Urinary bladder (tissue), 4 donors: Measurements from ENCODE around the gene LRRC8A. TPM values are rescaled to one million over a fixed set of nuclear protein-coding genes. Genes with fewer than 3 reads are reported as not detected.

Source experiments
- DNase-seq: peaks from one replicate; pipeline ENCODE4 v3.0.0-alpha.2; 2015; ENCODE audit errors: extremely low spot score
- H3K27ac ChIP-seq: one replicate; pipeline ENCODE4 v1.5.1; 2013; ENCODE audit warnings: low read depth, mild to moderate bottlenecking, moderate library complexity
- H3K36me3 ChIP-seq: one replicate; pipeline ENCODE4 v1.6.1; 2013; ENCODE audit warnings: mild to moderate bottlenecking, moderate library complexity; ENCODE audit not compliant: insufficient read depth
- H3K4me1 ChIP-seq: one replicate; pipeline ENCODE4 v1.6.1; 2013; ENCODE audit warnings: mild to moderate bottlenecking, moderate library complexity; ENCODE audit not compliant: insufficient read depth
- H3K4me3 ChIP-seq: one replicate; pipeline ENCODE4 v1.5.1; 2013; ENCODE audit warnings: low read depth, low read length
- WGBS: extraction: QIAGEN DNeasy Blood & Tissue Kit; methylation state at CpG from one replicate; pipeline ENCODE4 v1.1.7; 2013; 5-methylcytosine and 5-hydroxymethylcytosine counted together
- polyA plus RNA-seq: library from polyadenylated mRNA; stranded (reverse); fragments of 200-250 nt; gene quantifications from one replicate; pipeline ENCODE4 v1.2.3, GENCODE V29; 2013
- total RNA-seq: library from RNA; depleted of rRNA; stranded (reverse); fragments of >200 nt; gene quantifications from one replicate; pipeline ENCODE4 v1.2.3, GENCODE V29; 2014
- donor health status: healthy with polysubstance abuse.
- donor health status: healthy.

The LRRC8A gene
- total and polyA plus RNA-seq, 2 donors: 17.1 to 62.3 TPM

- 63% methylated on average over 8 of the region's 8 CpGs for WGBS
- Histone ChIP-seq H3K36me3 (no peaks in the 10 kb centered on the region), H3K4me1 (no peaks in the 10 kb centered on the region)
Observed at GRCh38 chr9:128899566-128900322, 17.8 kb downstream of the LRRC8A start.

GRCh38 chr9:128901379-128901778, 19.4 kb downstream of the LRRC8A start:
- Histone ChIP-seq H3K4me3 (no peak overlapping the region), H3K27ac (peak overlapping the region; percentile 64), H3K36me3 (no peaks in the 10 kb centered on the region), H3K4me1 (no peaks in the 10 kb centered on the region)
- DNase-seq: no peak
- WGBS: 87% methylated on average over 7 of the region's 7 CpGs

More at GRCh38 chr9:128899566-128900322, 17.8 kb downstream of the LRRC8A start:
- Histone ChIP-seq H3K27ac (peak overlapping the region; percentile 39), H3K4me3 (no peak overlapping the region)
- no peak for DNase-seq

DNA sequence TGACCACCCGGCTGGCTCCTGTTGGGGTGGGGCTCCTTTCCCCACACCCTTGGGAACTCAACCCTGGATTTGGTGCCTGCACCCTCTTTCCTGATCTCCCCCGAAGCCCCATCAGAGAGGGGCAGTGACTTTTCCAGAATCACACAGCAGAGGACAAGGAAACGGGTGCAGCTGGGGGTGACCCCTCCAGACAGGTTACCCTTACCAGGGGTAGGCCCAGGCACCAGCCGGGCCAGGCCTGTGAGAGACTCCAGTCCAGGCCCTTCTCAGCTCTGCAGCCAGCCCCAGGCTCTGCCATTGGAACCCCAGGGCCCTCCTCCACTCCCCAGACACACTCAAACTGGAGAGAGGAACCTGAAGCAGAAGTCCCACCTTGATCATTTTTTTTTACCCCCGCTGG, 19.9 kb downstream of the LRRC8A start:
- Histone ChIP-seq H3K36me3 (no peaks in the 10 kb centered on the region), H3K27ac (peak overlapping the region; percentile 64), H3K4me1 (no peaks in the 10 kb centered on the region), H3K4me3 (no peak overlapping the region)
- WGBS: 83% methylated on average over 5 of the region's 5 CpGs
- no peak for DNase-seq

DNA sequence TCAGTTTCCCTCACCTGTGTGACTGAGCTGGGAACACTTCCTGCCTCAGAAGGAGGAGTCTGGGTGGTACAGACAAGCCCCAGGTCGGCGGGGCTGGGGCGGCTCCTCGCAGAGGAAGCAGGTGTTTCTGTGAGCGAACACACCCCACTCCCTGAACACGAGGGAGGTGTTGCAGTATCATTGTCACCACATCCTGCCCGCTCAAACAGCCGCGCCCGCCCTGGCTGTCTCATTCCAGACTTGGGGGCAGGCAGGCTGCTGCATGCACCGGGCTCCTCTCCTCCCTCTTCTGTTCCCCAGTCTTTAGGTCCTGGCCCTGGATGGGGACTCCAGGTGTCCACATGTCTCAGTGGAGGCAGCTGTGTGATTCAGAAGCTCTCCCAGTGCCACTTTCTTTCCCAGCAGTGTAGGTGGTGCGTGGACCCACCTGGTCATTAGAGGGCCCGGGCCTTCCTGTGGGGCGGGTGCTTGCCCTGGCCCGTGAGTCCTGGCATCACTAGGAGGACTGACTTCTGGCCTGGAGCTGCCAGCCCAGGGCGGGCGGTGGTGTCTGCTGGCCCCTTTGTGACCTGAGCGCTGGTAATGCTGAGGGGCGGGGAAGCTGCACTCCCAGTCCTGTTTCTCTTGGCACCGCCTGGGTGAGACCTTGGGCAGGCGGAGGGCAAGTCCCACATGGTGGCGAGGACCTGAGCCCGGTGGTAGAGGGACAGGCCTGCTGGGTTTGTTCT, 20.6 kb downstream of the LRRC8A start:
- 78% methylated on average over 23 of the region's 23 CpGs for WGBS
- DNase-seq: peak; percentile 39
- no peaks in the 10 kb centered on the region for H3K4me1 ChIP-seq
- no peak overlapping the region for H3K4me3 ChIP-seq
- peak overlapping the region; percentile 86 for H3K27ac ChIP-seq
- peaks cover under 1% of the 10 kb centered on the region for H3K36me3 ChIP-seq

GRCh38 chr9:128903079-128903461, 21.1 kb downstream of the LRRC8A start:
- no peaks in the 10 kb centered on the region for H3K4me1 ChIP-seq
- no peak for DNase-seq
- peak overlapping the region; percentile 86 for H3K27ac ChIP-seq
- 89% methylated on average over 2 of the region's 2 CpGs for WGBS
- H3K36me3 ChIP-seq: peaks cover 6% of the 10 kb centered on the region
- no peak overlapping the region for H3K4me3 ChIP-seq

DNA sequence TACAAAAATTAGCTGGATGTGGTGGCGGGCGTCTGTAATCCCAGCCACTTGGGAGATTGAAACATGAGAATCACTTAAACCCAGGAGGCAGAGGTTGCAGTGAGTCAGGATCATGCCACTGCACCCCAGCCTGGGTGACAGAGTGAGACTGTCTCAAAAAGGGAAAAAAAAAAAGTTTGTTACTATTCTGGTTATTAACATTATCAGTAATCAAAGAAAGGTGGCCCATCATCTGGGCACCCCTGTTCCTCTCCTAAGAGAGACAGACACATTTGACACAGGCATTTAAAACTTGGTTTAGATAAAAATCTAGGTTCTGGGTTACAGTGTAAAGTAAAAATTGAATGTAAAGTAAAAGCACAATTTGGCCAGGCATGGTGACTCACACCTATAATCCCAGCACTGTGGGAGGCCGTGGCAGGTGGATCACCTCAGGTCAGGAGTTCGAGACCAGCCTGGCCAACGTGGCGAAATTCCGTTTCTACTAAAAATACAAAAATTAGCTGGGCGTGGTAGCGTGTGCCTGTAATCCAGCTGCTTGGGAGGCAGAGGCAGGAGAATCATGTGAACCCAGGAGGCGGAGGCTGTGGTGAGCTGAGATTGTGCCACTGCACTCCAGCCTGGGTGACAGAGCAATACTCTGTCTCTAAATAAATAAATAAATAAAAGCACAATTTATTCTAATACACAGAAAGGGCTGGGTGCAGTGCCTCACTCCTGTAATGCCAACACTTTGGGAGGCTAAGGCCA, 22.1 kb downstream of the LRRC8A start:
- Histone ChIP-seq H3K27ac (no peak overlapping the region), H3K4me1 (no peaks in the 10 kb centered on the region), H3K4me3 (no peak overlapping the region), H3K36me3 (peaks cover 8% of the 10 kb centered on the region)
- DNase-seq: no peak
- 89% methylated on average over 10 of the region's 10 CpGs for WGBS

- H3K4me1 ChIP-seq: no peaks in the 10 kb centered on the region
- 83% methylated on average over 7 of the region's 7 CpGs for WGBS
- no peak overlapping the region for H3K27ac ChIP-seq
- no peak overlapping the region for H3K4me3 ChIP-seq
- no peak for DNase-seq
- peaks cover 10% of the 10 kb centered on the region for H3K36me3 ChIP-seq
Observed at GRCh38 chr9:128905964-128906363, 24.0 kb downstream of the LRRC8A start.

- Histone ChIP-seq H3K36me3 (peaks cover 10% of the 10 kb centered on the region), H3K27ac (no peak overlapping the region), H3K4me3 (no peak overlapping the region), H3K4me1 (no peaks in the 10 kb centered on the region)
- DNase-seq: no peak
- WGBS: 37% methylated on average over 2 of the region's 2 CpGs
Observed at GRCh38 chr9:128906741-128907140, 24.8 kb downstream of the LRRC8A start.

GRCh38 chr9:128908372-128908771, 26.4 kb downstream of the LRRC8A start:
- WGBS: 98% methylated on average over 24 of the region's 24 CpGs
- Histone ChIP-seq H3K27ac (no peak overlapping the region), H3K4me3 (no peak overlapping the region), H3K36me3 (peaks cover 10% of the 10 kb centered on the region), H3K4me1 (no peaks in the 10 kb centered on the region)
- DNase-seq: no peak

DNA sequence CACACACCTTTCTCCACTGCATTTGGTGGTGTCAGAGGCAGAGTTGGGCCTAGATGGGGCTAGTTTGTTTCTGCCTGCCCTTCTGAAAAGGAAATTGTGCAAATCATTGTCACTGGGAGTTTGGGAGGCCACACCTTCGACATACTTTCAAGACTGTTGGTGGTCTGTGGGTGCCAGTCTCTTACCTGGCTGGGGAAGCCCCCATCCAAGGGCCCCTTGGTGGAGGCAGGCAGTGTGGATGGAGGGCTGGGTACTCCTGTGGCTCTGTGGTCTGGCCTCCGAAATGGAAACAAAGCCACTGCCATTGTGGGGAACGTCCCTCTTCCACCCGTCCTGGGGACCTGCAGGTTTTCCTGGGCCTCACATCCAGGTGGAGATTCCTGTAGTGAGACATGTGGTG, 27.9 kb downstream of the LRRC8A start:
- Histone ChIP-seq H3K4me3 (no peak overlapping the region), H3K36me3 (peaks cover 10% of the 10 kb centered on the region), H3K4me1 (no peaks in the 10 kb centered on the region), H3K27ac (no peak overlapping the region)
- no peak for DNase-seq
- WGBS: 88% methylated on average over 4 of the region's 4 CpGs

GRCh38 chr9:128910906-128911305, 29.0 kb downstream of the LRRC8A start:
- Histone ChIP-seq H3K4me1 (no peaks in the 10 kb centered on the region), H3K36me3 (peaks cover 10% of the 10 kb centered on the region), H3K27ac (no peak overlapping the region), H3K4me3 (no peak overlapping the region)
- no peak for DNase-seq
- 84% methylated on average over 6 of the region's 6 CpGs for WGBS

GRCh38 chr9:128911529-128912035, 29.6 kb downstream of the LRRC8A start:
- no peaks in the 10 kb centered on the region for H3K4me1 ChIP-seq
- H3K4me3 ChIP-seq: no peak overlapping the region
- H3K36me3 ChIP-seq: peaks cover 13% of the 10 kb centered on the region
- WGBS: 30% methylated on average over 8 of the region's 8 CpGs
- no peak for DNase-seq
- peak overlapping the region; percentile 44 for H3K27ac ChIP-seq

DNA sequence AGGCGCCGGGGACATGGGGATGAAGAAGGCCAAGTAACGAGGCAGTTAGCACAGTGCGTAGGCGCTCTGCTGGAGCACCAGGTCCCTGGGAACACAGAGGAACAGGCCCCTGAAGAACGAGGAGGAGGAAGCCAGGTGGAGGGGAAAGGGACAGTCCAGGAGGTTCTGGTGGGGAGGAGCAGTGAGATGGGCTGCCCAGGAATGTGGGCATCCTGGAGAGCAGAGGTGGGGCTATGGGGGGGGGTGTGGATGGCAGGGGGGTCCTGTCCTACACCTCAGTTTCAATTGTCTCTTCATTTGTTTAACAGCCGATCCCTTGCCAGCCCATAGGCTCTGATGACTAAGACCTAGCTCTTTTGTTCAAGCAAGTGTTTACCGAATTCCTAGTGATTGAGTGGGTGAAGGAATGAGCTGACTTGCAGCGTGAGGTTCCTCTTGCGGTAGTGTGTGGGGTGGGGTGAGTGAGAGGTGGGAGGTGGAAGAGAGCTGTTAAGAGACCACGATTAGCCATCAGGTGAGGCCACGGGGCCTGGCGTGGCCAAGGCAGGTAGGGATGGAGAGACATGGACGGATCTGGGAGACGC, 30.4 kb downstream of the LRRC8A start:
- H3K4me3 ChIP-seq: no peak overlapping the region
- DNase-seq: no peak
- H3K27ac ChIP-seq: peak overlapping the region; percentile 44
- H3K4me1 ChIP-seq: peaks cover 2% of the 10 kb centered on the region
- H3K36me3 ChIP-seq: peaks cover 14% of the 10 kb centered on the region
- WGBS: 68% methylated on average over 15 of the region's 15 CpGs
